Medulla oblongata (tissue), 1 donor: Measurements from ENCODE around the gene TUFT1.
"Not testable (repeated sequence)": the region's sequence is repeated elsewhere in the genome, so short reads cannot be mapped to it uniquely, and the experiment has no call there.

ENCODE experiments used
- DNase-seq: peaks from one replicate; pipeline ENCODE4 v3.0.0-alpha.2; 2015; ENCODE audit errors: extremely low spot score

Gene TUFT1

GRCh38 chr1:151512326-151512725 is 27.8 kb upstream of the TUFT1 start:
- DNase-seq, result no peak

GRCh38 chr1:151512801-151513625 is 27.1 kb upstream of the TUFT1 start:
- DNase-seq, result no peak

GRCh38 chr1:151513626-151514121 is 26.4 kb upstream of the TUFT1 start:
- DNase-seq, result no peak

- no peak for DNase-seq
Observed at GRCh38 chr1:151514366-151514765, 25.7 kb upstream of the TUFT1 start.

- no peak for DNase-seq
Observed at GRCh38 chr1:151515265-151515664, 24.8 kb upstream of the TUFT1 start.

- no peak for DNase-seq
Observed at GRCh38 chr1:151516031-151516511, 24.0 kb upstream of the TUFT1 start.

GRCh38 chr1:151518431-151518830 is 21.7 kb upstream of the TUFT1 start:
- no peak for DNase-seq

- no peak for DNase-seq
Observed at GRCh38 chr1:151518936-151519335, 21.2 kb upstream of the TUFT1 start.

GRCh38 chr1:151519667-151520066 is 20.4 kb upstream of the TUFT1 start:
- no peak for DNase-seq

- DNase-seq, result no peak
Observed at GRCh38 chr1:151520359-151520758, 19.8 kb upstream of the TUFT1 start.

GRCh38 chr1:151522427-151522826 is 17.7 kb upstream of the TUFT1 start:
- DNase-seq, result not testable (repeated sequence)

- no peak for DNase-seq
Observed at GRCh38 chr1:151523326-151523725, 16.8 kb upstream of the TUFT1 start.

- DNase-seq, result no peak
Observed at GRCh38 chr1:151524736-151525135, 15.4 kb upstream of the TUFT1 start.

GRCh38 chr1:151526735-151527525 is 13.2 kb upstream of the TUFT1 start:
- DNase-seq, result no peak

- no peak for DNase-seq
Observed at GRCh38 chr1:151529211-151529702, 10.9 kb upstream of the TUFT1 start.

GRCh38 chr1:151529781-151530180 is 10.3 kb upstream of the TUFT1 start:
- DNase-seq, result no peak

GRCh38 chr1:151530461-151530860 is 9.6 kb upstream of the TUFT1 start:
- no peak for DNase-seq

- DNase-seq, result no peak
Observed at GRCh38 chr1:151533870-151534269, 6.2 kb upstream of the TUFT1 start.

GRCh38 chr1:151534662-151535278 is 5.3 kb upstream of the TUFT1 start:
- DNase-seq, result peak; percentile 83

- no peak for DNase-seq
Observed at GRCh38 chr1:151535326-151536271, 4.5 kb upstream of the TUFT1 start.

GRCh38 chr1:151536499-151536898 is 3.6 kb upstream of the TUFT1 start:
- DNase-seq, result no peak
